ENCODE results near the gene HOXD8. TPM values are rescaled to one million over a fixed set of nuclear protein-coding genes. Genes with fewer than 3 reads are reported as not detected.
A peak's percentile ranks its signal among the peaks of the same experiment; 100 is the strongest.

Gene HOXD8
- total RNA-seq, 1 experiment from 2014 or later: 11.7 TPM

DNA sequence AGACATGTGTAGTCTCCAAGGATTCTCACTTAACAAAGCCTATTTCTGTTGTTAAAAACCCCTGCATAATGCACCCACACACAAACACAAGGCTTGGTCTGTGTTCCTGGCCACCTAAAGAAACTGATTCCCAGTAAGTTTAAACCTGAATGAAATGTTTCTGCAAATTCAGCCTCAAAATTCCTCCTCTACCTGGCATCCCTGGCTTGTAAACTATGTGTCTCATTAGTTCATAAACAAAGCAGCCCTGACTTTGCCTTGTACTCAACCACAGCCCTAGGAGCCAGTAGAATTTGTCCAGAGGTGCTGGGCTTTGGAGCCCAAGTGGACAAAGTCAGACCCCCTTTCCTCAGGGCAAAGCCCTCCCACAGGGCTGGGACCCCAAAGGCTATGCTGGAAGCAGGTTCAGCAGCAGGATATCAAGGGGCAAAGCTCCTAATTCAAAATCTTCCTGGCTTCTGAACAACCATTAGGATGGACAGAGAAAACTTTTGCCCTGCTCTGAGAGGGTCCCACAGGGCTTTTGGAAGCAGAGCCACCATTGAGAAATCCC, 39.6 kb upstream of the HOXD8 start:
- no peak for DNase-seq (ENCODE audit: extremely low read depth, low read depth)

- DNase-seq (ENCODE audit: extremely low read depth, low read depth): no peak
Observed at GRCh38 chr2:176090862-176091261, 38.6 kb upstream of the HOXD8 start.

GRCh38 chr2:176091329-176092258, 37.9 kb upstream of the HOXD8 start:
- DNase-seq (ENCODE audit: extremely low read depth, low read depth): no peak

DNA sequence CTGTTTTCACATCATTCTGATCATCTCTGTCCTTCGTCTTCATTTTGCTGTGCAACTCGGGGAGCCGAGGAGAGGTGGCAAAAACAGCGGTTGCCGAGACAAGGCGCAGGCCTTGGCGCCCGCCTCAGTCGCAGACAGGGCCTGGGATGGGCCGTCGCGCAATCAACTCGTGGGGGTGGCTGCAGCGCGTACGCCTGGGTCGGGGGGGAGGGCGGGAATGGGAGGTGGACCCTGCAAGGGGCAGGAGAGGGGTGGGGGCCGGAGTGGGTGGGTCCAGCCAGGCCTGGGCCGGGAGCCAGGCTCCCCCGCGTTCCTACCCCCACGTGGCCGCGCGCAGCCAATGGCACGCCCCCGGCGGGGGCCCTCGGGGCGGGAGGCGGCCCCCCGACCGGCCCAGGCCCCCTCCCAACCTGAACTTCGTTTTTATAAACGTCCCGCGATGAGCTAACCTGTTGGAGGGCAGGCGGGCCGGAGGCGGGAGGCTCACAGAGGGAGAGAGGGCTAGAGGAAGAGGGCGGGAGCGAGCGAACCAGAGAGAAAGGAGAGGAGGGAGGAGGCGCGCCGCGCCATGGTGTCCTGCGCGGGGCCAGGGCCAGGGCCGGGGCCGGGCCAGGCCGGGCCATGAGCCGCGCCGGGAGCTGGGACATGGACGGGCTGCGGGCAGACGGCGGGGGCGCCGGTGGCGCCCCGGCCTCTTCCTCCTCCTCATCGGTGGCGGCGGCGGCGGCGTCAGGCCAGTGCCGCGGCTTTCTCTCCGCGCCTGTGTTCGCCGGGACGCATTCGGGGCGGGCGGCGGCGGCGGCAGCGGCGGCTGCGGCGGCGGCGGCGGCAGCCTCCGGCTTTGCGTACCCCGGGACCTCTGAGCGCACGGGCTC, 37.0 kb upstream of the HOXD8 start, which contains the start of gene HOXD13:
TSS of gene HOXD13 (plus strand) at position 452 of the 875 bp plus-strand sequence. CDS start at position 622, 170 bp downstream.
- no peak for DNase-seq (ENCODE audit: extremely low read depth, low read depth)

- DNase-seq (ENCODE audit: extremely low read depth, low read depth): no peak
Observed at GRCh38 chr2:176093145-176093897, 36.2 kb upstream of the HOXD8 start.

- DNase-seq (ENCODE audit: extremely low read depth, low read depth): no peak
Observed at GRCh38 chr2:176093898-176094249, 35.6 kb upstream of the HOXD8 start.

- no peak for DNase-seq (ENCODE audit: extremely low read depth, low read depth)
Observed at GRCh38 chr2:176094349-176094748, 35.2 kb upstream of the HOXD8 start.

- DNase-seq (ENCODE audit: extremely low read depth, low read depth): no peak
Observed at GRCh38 chr2:176095421-176095820, 34.1 kb upstream of the HOXD8 start.

DNA sequence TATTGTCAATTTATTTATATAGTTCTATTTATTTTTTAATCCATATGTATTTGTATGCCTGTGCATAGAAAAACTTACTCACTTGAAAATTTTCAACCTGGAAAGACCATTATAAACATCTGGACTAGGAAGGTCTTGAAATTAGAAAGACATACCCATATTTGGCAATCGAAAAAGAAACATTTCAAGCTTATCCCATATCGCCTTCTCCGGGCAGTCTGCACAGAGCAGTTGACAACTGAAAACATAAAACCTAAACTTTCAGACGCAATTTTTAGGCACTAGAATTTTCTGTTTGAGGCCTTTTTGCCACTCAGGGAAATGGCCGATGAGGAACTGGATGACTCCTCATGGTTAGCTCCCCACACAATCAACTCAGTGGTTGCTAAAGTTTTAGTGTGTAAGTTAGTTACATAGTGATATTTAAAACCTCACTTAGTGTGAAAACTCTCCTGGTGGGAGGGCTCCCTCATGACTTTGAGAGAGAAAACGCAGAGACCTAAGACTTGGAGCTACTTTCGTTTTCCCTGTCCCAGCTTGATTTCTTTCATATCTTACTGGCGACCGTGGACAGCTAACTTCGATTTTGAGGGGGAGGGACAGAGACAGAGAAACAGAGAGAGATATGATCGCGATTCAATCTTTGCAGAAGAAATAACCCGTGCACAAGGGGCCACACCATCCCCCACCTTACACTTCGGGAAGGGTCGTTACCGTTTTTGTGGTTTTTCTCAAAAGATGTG, 33.1 kb upstream of the HOXD8 start:
- no peak for DNase-seq (ENCODE audit: extremely low read depth, low read depth)

GRCh38 chr2:176096986-176097819, 32.3 kb upstream of the HOXD8 start:
- peak; percentile 87 for DNase-seq (ENCODE audit: extremely low read depth, low read depth)

- DNase-seq (ENCODE audit: extremely low read depth, low read depth): no peak
Observed at GRCh38 chr2:176097820-176098365, 31.6 kb upstream of the HOXD8 start.

DNA sequence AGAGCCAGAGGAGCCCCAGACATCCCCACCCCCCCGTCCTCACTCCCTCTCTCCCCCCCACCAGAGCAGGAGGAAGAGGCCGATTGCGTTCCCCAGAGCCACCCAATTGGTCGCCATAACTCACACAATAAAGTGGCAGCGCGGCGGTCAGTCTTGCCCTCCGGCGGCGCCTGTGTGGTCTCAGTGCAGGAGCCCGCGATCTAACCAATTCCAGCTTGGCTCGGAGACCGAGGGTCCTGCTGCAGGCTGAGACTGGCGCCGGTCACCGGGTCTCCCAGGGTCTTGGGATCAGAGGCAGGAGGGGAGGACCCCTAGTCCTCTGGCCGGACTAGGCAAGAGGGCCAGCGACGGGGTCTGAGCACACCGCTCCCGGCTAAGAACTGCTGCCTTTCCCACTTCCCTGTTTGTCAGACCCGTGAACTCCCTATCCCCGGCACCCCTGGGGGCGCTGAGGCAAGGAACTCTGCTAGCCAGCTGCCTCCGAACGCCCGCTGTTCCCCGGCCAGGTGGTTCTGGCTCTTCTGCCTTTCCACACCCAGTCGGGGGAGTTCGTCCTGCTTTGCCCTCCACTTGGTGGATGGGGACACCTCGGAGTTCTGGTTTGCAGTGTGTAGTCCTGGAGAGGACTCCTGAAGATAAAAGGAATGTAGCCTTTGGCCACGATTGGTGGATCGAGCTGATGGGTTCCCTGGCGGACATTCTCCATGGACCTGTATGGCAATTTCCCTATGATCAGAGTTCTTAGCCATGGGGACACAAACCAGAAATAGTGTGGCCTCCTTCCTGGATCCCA, 30.9 kb upstream of the HOXD8 start:
- DNase-seq (ENCODE audit: extremely low read depth, low read depth): no peak

DNA sequence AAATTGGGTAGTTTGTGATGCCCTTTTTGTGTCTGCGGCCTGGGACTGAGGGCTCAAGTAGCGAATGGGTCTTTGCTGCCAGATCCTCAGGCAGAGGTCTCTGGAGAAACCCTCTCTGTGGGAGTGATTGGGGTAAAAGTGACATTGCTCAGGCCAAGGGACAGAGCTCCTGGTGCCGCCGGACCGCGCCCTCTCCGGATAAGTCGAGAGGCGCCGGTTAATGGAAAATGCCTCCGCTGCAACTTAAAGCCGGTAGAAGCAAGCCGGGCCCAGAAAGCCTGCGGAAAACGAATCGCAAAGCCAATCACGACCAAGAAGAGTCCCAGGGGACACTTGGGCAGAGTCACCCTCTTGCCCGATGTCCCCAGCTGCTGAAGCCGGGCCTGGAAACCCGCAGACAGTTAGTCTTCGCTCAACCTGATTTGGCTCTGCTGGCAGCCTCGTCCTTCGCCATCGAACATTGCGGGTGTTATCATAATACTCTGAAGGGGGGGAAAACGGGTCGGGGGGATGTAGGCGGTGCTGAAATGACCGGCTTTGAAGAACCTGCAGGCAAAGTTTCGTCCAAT, 30.3 kb upstream of the HOXD8 start:
- DNase-seq (ENCODE audit: extremely low read depth, low read depth): no peak

- DNase-seq (ENCODE audit: extremely low read depth, low read depth): no peak
Observed at GRCh38 chr2:176099728-176100546, 29.6 kb upstream of the HOXD8 start, which contains the start of gene HOXD12. Gene HOXD12, plus strand, starts transcription at chr2:176099795. Its CDS starts 7 bp downstream, at chr2:176099802.

- no peak for DNase-seq (ENCODE audit: extremely low read depth, low read depth)
Observed at GRCh38 chr2:176100547-176101140, 28.9 kb upstream of the HOXD8 start.

- DNase-seq (ENCODE audit: extremely low read depth, low read depth): no peak
Observed at GRCh38 chr2:176101216-176101830, 28.2 kb upstream of the HOXD8 start.

All from NCI-H460 (cell line).